ENCODE measurements around the gene SLC25A4.
"Not testable (repeated sequence)": the region's sequence is repeated elsewhere in the genome, so short reads cannot be mapped to it uniquely, and the experiment has no call there.

The SLC25A4 gene

DNA sequence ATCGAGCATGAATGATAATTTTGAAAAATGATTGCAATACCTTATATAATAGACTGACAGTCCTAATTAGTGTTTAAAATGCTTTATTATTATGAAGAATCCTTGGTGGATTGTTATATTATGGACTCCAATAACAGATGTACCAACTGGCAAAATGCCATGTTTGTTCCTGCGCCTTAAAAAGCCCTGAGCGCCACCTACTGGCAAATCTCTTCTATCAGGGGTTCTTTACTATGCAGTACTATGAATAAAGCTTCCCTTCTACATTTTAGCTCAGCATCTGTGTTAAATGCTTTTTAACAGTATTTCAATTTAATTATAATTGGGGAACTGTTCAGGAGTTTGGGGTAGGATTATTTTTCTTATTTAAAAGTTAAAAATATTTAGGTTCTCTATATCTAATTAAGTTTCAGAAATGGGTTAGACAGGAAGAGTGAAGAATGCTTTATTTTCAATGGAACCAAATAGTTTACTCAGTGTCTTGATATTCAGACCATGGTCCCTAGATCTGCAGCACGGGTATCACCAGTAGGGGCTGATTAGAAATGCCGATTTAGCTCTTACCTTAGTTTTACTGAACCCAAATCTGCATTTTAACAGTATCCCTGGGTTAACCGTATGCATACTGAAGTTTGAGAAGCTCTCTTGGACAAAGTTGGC, 40.7 kb downstream of the SLC25A4 start:
- peak; percentile 76 for DNase-seq (ENCODE audit: low read depth)

DNA sequence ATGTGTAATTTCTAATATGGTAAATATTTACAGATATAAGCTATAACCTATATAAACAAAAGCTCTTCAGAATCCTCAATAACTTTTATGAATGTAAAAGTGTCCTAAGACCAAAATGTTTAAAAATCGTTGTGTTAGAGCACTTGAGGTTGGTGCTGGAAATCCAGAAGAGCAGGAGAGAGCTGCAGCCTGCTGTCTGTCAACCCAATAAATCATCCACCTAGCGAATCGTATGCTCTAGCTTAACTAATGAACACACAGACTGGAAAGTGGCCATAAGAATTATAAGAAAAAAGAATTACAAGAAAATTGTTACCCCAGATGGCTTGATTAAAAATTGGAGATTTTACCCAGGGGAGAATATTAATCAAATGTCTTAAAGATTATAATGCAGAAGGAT, 43.7 kb downstream of the SLC25A4 start:
- DNase-seq (ENCODE audit: low read depth): no peak

DNA sequence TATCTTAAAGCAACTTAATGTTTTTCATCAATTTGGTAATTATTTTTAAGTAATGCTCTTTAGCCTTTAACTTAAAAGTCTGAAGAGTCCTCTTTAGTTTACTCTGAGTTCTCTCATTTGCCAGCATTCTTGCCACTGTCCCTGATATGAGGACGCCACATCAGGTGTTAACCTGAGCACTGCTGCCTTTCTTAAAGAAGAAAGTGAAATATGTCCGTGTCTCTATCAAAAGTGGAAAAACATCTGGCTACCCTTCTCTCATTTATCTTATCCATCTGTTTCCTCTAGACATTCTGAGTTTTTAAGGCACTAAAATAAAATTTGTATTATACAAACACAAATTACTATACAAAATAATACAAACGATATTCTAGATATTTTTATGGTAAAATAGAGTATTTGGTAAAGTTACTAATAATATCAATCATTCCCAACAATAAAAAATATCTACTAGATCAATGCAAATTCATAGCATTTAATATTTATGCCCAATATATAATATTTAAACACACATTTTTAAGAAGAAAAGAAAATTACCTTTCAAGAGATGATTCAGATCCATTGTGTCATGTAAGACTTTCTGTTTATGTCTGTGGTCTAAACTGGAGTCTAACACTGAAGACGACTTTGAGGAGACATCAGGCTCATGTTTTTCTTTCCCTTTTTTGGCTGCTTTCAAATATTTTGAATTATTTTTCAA, 46.7 kb downstream of the SLC25A4 start:
- no peak for DNase-seq (ENCODE audit: low read depth)

DNA sequence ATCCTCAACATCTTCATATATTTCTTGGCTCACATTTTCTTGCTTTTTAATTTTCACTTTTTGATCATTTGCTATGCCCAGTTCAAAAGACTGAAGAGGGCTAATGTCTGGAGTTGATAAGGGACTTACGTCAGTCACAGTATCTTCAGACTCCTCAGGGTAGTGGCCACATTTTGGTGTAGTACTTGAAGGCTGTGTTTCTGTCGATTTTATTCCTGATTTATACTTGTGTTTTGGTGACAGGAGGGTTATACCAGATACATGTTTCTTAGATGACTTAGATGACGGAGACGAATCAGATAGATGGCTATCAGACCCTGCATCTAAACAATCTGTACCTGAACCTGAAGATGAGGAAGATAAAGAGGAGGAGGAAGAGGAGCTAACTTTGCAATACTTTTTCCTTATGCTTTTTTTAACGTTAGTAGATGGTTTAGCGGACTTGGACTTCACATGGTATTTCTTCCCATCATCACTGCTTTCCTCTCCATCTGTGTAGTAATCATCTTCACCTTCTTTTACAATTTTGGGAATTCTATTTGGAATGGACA, 47.3 kb downstream of the SLC25A4 start:
- DNase-seq (ENCODE audit: low read depth): no peak

DNA sequence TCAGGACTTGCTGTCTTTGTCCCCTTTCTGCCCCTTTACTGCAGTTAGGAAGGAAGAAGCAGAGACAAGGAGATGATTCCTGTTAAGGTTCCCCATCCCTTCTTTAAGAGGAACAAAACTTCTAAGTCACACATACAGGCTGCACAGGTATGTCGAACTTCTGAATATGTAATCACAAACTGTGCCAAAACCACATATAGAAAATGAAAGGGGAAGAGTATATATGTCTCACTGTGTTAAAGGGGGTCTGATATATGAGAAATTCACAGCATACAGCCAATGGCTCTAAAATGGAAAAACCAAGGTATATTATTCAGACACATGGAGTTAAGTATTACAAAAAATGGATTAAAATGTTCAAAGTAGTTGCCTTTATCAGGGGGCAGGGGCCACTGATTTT, 49.0 kb downstream of the SLC25A4 start:
- DNase-seq (ENCODE audit: low read depth): no peak

DNA sequence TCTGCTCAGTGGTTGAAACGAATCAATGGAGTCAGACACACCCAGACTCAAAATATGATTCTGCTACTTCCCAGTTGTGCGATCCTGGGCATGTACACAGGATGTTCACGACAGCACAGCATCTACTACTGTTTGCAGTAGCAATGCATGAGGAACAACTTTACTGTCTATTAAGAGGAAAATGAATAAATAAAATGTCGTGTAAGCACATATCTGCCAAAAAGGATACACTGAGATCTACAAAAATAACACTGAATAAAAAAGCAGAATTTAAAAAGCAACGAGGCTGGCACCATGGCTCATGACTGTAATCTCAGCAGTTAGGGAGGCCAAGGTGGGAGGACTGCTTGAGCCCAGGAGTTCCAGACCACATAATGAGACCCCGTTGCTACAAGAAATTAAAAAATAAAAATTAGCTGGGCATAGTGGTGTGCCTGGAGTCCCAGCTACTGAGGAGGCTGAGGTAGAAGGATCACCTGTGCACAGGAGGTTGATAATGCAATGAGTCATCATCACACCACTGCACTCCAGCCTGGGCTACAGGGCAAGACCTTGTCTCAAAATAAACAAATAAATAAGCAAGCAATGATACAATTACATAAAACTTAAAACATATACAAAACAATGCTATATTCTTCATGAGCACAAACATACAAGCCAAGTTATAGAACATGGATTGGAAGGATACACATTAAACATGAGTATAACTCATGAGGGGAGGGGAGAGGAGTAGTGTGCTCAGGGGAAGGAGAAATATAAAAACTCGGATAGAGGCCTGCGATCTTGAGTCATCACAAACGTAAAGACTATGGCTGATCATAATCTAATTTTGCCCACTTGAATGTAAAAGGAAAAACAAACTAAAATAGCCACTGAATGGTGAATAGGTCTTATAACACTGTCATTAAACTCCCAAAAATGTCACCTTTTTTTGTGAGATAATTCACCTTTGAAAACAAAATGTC, 52.1 kb downstream of the SLC25A4 start:
- DNase-seq (ENCODE audit: low read depth): no peak

DNA sequence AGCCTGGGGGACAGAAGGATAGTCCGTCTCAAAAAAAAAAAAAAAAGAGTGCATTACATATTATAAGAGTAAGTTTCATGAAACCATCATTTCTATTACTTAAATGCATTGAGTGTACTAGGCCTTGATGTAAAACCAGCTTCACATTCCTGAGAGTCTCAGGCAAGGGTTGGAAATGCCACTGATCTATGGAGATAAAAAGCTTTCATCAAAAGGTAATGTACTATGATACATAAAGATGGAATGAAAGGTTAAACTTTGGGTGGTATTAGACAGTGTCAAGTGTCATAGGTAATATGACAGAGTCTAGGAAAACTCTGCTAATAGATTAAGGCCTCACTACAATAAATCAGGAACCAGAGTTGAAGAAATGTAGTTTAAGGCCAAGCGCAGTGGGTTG, 53.4 kb downstream of the SLC25A4 start:
- DNase-seq (ENCODE audit: low read depth): no peak

DNA sequence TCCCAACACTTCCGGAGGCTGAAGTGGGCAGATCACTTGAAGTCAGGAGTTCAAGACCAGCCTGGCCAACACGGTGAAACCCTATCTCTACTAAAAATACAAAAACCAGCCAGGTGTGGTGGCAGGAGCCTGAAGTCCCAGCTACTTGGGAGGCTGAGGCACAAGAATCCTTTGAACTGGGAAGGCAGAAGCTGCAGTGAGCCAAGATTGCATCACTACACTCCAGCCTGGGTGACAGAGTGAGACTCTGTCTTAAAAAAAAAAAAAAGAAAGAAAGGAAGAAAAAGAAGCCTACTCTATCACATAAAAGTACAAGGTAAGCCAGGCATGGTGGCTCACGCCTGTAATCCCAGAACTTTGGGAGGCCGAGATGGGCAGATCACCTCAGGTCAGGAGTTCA, 55.1 kb downstream of the SLC25A4 start:
- not testable (repeated sequence) for DNase-seq (ENCODE audit: low read depth)

All from non-pigmented ciliary epithelial cell (primary cell).